Stomach (tissue), 9 donors: ENCODE measurements around the gene MYCBPAP. TPM values are rescaled to one million over a fixed set of nuclear protein-coding genes. Genes with fewer than 3 reads are reported as not detected.

Source experiments
- DNase-seq, 2 donors: peaks; one replicate each; pipeline versions ENCODE4 v3.0.0 to v3.0.0-alpha.2; 2013 to 2019
- H3K27ac ChIP-seq, 5 donors: fragments of 200-600 bp in 4 of 5; sonication (generic) in 4 of 5; one replicate each; pipeline ENCODE4 v1.5.1; 2013 to 2019; ENCODE audit warnings: mild to moderate bottlenecking in 1 of 5, moderate library complexity in 1 of 5
- H3K27me3 ChIP-seq, 3 donors: fragments of 200-600 bp; sonication (generic); one replicate each; pipeline ENCODE4 v1.5.1; 2017 to 2019; ENCODE audit warnings: mixed run types in 1 of 3
- H3K36me3 ChIP-seq, 4 donors: fragments of 200-600 bp; sonication (generic); 1 replicate in 3 of 4; 2 replicates in 1 of 4; pipeline ENCODE4 v1.5.1; 2016 to 2019
- H3K4me1 ChIP-seq, 4 donors: fragments of 200-600 bp; sonication (generic); one replicate each; pipeline ENCODE4 v1.5.1; 2016 to 2019
- H3K4me3 ChIP-seq, 4 donors: fragments of 200-600 bp; sonication (generic) in 3 of 4; one replicate each; pipeline ENCODE4 v1.5.1; 2016 to 2019; ENCODE audit warnings: mild to moderate bottlenecking in 1 of 4
- H3K9me3 ChIP-seq, 4 donors: fragments of 200-600 bp; sonication (generic); one replicate each; pipeline ENCODE4 v1.5.1; 2016 to 2019
- CTCF ChIP-seq, 7 experiments: fragments of 450-650 bp in 4 of 7; fragments of 200-600 bp in 3 of 7; sonication (generic) in 3 of 7; IDR thresholded peaks; one replicate each; pipeline ENCODE4 v1.5.1; 2016 to 2019; ENCODE audit warnings: antibody characterized with exemption in 7 of 7, control low read depth in 2 of 7, mild to moderate bottlenecking in 1 of 7
- EP300 ChIP-seq: sonication (generic); formaldehyde crosslinking; IDR thresholded peaks from one replicate; pipeline ENCODE4 v1.6.1; 2017; ENCODE audit warnings: antibody characterized with exemption
- POLR2A ChIP-seq, 4 donors: fragments of 450-650 bp; IDR thresholded peaks; one replicate each; pipeline ENCODE4 v1.6.1; 2016; ENCODE audit warnings: antibody characterized with exemption in 4 of 4, control low read depth in 2 of 4, mild to moderate bottlenecking in 1 of 4, moderate library complexity in 1 of 4
- POLR2AphosphoS5 ChIP-seq, 3 donors: sonication (generic); formaldehyde crosslinking; IDR thresholded peaks; one replicate each; pipeline ENCODE4 v1.6.1; 2016; ENCODE audit warnings: antibody characterized with exemption in 3 of 3
- WGBS, 5 donors: extraction: QIAGEN DNeasy Blood & Tissue Kit in 3 of 5; methylation state at CpG; one replicate each; pipeline versions ENCODE4 v1.1.5 to v1.1.7; 2013 to 2018; 5-methylcytosine and 5-hydroxymethylcytosine counted together
- intact Hi-C: fragments of 100-400 bp; cut with DNase I; formaldehyde crosslinking; loops from one replicate; pipeline ENCODE4 v1.15.1; 2023; ENCODE audit warnings: low total_unique reads
- polyA plus RNA-seq, 3 donors: library from polyadenylated mRNA; stranded (reverse); fragments of 200-250 nt; gene quantifications; one replicate each; pipeline ENCODE4 v1.2.3, GENCODE V29; 2013
- total RNA-seq, 5 donors: library from RNA; depleted of rRNA; stranded (reverse); fragments of >200 nt; gene quantifications; one replicate each; pipeline versions ENCODE4 v1.1.0 to v1.2.3, GENCODE V29; 2014 to 2016
- donor health status: healthy with polysubstance abuse.
- donor health status: Bipolar disorder and iron deficiency.
- donor health status: healthy.

MYCBPAP gene
- total and polyA plus RNA-seq, 8 donors, result 0.25 to 2.7 (median 1.1) TPM; not detected in 3

- Histone ChIP-seq H3K4me3 (no peak overlapping the region), H3K36me3 (no peaks in the 10 kb centered on the region), H3K9me3 (no peaks in the 10 kb centered on the region), H3K4me1 (peaks cover 0 to 16% (median 9%) of the 10 kb centered on the region in 4 donors), H3K27me3 (no peaks in the 10 kb centered on the region), H3K27ac (peak overlapping the region in 1 of 5 donors; percentile 57)
- intact Hi-C loops, result no loop called here
- no peak for DNase-seq
- TF ChIP-seq POLR2AphosphoS5 (IDR thresholded peaks at IDR 0.05) (no peak), EP300 (no peak), POLR2A (IDR thresholded peaks at IDR 0.05) (no peak), CTCF (IDR thresholded peaks at IDR 0.05) (no peak)
- WGBS, 5 donors, result 73 to 85% (median 81%) methylated on average over 8 of the region's 8 CpGs
Observed at GRCh38 chr17:50517504-50518383, 9.5 kb downstream of the MYCBPAP start.

- intact Hi-C loops, result no loop called here
- TF ChIP-seq POLR2A (IDR thresholded peaks at IDR 0.05), result no peak
- TF ChIP-seq EP300, result no peak
- no peak for TF ChIP-seq POLR2AphosphoS5 (IDR thresholded peaks at IDR 0.05)
- no peak for TF ChIP-seq CTCF (IDR thresholded peaks at IDR 0.05)
- Histone ChIP-seq H3K4me3 (no peak overlapping the region), H3K9me3 (no peaks in the 10 kb centered on the region), H3K4me1 (peaks cover 0 to 14% (median 8%) of the 10 kb centered on the region in 4 donors), H3K27me3 (no peaks in the 10 kb centered on the region), H3K36me3 (no peaks in the 10 kb centered on the region), H3K27ac (peak overlapping the region in 3 of 5 donors; percentile 33 to 57 (median 43))
- DNase-seq, result peak in 1 of 2 donors; percentile 79
- WGBS, 5 donors, result 34 to 65% (median 60%) methylated on average over 13 of the region's 13 CpGs
Observed at GRCh38 chr17:50518384-50519023, 10.3 kb downstream of the MYCBPAP start.

- Histone ChIP-seq H3K4me1 (peaks cover 0 to 9% (median 6%) of the 10 kb centered on the region in 4 donors), H3K36me3 (no peaks in the 10 kb centered on the region), H3K9me3 (no peaks in the 10 kb centered on the region), H3K27me3 (no peaks in the 10 kb centered on the region), H3K27ac (peak overlapping the region in 2 of 5 donors; percentile 33 to 57), H3K4me3 (no peak overlapping the region)
- TF ChIP-seq POLR2AphosphoS5 (IDR thresholded peaks at IDR 0.05) (no peak), CTCF (IDR thresholded peaks at IDR 0.05) (no peak), POLR2A (IDR thresholded peaks at IDR 0.05) (no peak), EP300 (no peak)
- WGBS, 5 donors, result 83 to 92% (median 86%) methylated on average over 6 to 8 of the region's 8 CpGs
- DNase-seq, result no peak
- intact Hi-C loops, result no loop called here
Observed at GRCh38 chr17:50519141-50519834, 11.0 kb downstream of the MYCBPAP start.

- Histone ChIP-seq H3K9me3 (no peaks in the 10 kb centered on the region), H3K27ac (no peak overlapping the region), H3K4me3 (no peak overlapping the region), H3K27me3 (no peaks in the 10 kb centered on the region), H3K36me3 (no peaks in the 10 kb centered on the region), H3K4me1 (peaks cover 0 to 9% (median 6%) of the 10 kb centered on the region in 4 donors)
- TF ChIP-seq CTCF (IDR thresholded peaks at IDR 0.05) (no peak), POLR2AphosphoS5 (IDR thresholded peaks at IDR 0.05) (no peak), POLR2A (IDR thresholded peaks at IDR 0.05) (no peak), EP300 (no peak)
- intact Hi-C loops, result no loop called here
- DNase-seq, result no peak
- 61 to 83% (median 75%) methylated on average over 2 of the region's 2 CpGs for WGBS, 5 donors
Observed at GRCh38 chr17:50520483-50520882, 12.2 kb downstream of the MYCBPAP start.
